ENCODE data around the gene NFIA. TPM values are rescaled to one million over a fixed set of nuclear protein-coding genes. Genes with fewer than 3 reads are reported as not detected.

The NFIA gene
- total RNA-seq, 3 donors from 2014 or later = 54.9 to 87.5 (median 79.6) TPM

GRCh38 chr1:61436491-61437120 is 354.2 kb downstream of the NFIA start:
- H3K27ac ChIP-seq = peak overlapping the region; percentile 26 to 50
- no peak for TF ChIP-seq POLR2AphosphoS5 (IDR thresholded peaks at IDR 0.05)
- TF ChIP-seq POLR2A (IDR thresholded peaks at IDR 0.05) = no peak
- no peak for TF ChIP-seq CTCF (IDR thresholded peaks at IDR 0.05)
- no peaks in the 10 kb centered on the region for H3K27me3 ChIP-seq
- no peaks in the 10 kb centered on the region for H3K36me3 ChIP-seq
- H3K9me3 ChIP-seq = no peaks in the 10 kb centered on the region
- DNase-seq (ENCODE audit: low spot score in 2 of 2) = no peak
- H3K4me1 ChIP-seq = no peaks in the 10 kb centered on the region
- intact Hi-C loops (cut with DNase I; ENCODE audit: low total_unique reads) = no loop called here
- no peak overlapping the region for H3K4me3 ChIP-seq

GRCh38 chr1:61439234-61439633 is 356.9 kb downstream of the NFIA start:
- H3K27me3 ChIP-seq = no peaks in the 10 kb centered on the region
- DNase-seq (ENCODE audit: low spot score in 2 of 2) = no peak
- H3K9me3 ChIP-seq = no peaks in the 10 kb centered on the region
- no peak overlapping the region for H3K27ac ChIP-seq
- intact Hi-C loops (cut with DNase I; ENCODE audit: low total_unique reads) = no loop called here
- H3K4me3 ChIP-seq = no peak overlapping the region
- no peak for TF ChIP-seq POLR2A (IDR thresholded peaks at IDR 0.05)
- TF ChIP-seq POLR2AphosphoS5 (IDR thresholded peaks at IDR 0.05) = no peak
- TF ChIP-seq CTCF (IDR thresholded peaks at IDR 0.05) = no peak
- no peaks in the 10 kb centered on the region for H3K4me1 ChIP-seq
- H3K36me3 ChIP-seq = no peaks in the 10 kb centered on the region

- no peak for DNase-seq (ENCODE audit: low spot score in 2 of 2)
- intact Hi-C loops (cut with DNase I; ENCODE audit: low total_unique reads) = loop anchor here (10.0 kb wide), 1 partner anchor 387 kb away; no protein-coding TSS in a partner anchor
- H3K27me3 ChIP-seq = no peaks in the 10 kb centered on the region
- H3K27ac ChIP-seq = peak overlapping the region in 1 of 2 donors; percentile 79
- no peaks in the 10 kb centered on the region for H3K9me3 ChIP-seq
- H3K4me1 ChIP-seq = peaks cover 11 to 13% of the 10 kb centered on the region in 2 donors
- TF ChIP-seq POLR2AphosphoS5 (IDR thresholded peaks at IDR 0.05) = peak in 1 of 3 donors; percentile 82
- TF ChIP-seq POLR2A (IDR thresholded peaks at IDR 0.05) = no peak
- H3K36me3 ChIP-seq = no peaks in the 10 kb centered on the region
- H3K4me3 ChIP-seq = peak overlapping the region in 1 of 3 donors; percentile 9
These were observed 359.4 kb downstream of the NFIA start for GRCh38 chr1:61441723-61442262.

GRCh38 chr1:61442544-61442943 is 360.2 kb downstream of the NFIA start:
- Histone ChIP-seq H3K36me3 (no peaks in the 10 kb centered on the region), H3K9me3 (no peaks in the 10 kb centered on the region), H3K27ac (no peak overlapping the region), H3K27me3 (no peaks in the 10 kb centered on the region), H3K4me1 (peaks cover 13 to 14% of the 10 kb centered on the region in 2 donors), H3K4me3 (no peak overlapping the region)
- no peak for TF ChIP-seq POLR2AphosphoS5 (IDR thresholded peaks at IDR 0.05)
- TF ChIP-seq CTCF (IDR thresholded peaks at IDR 0.05) = no peak
- no peak for TF ChIP-seq POLR2A (IDR thresholded peaks at IDR 0.05)
- intact Hi-C loops (cut with DNase I; ENCODE audit: low total_unique reads) = loop anchor here (10.0 kb wide), 1 partner anchor 388 kb away; no protein-coding TSS in a partner anchor
- DNase-seq (ENCODE audit: low spot score in 2 of 2) = no peak

GRCh38 chr1:61444288-61444687 is 361.9 kb downstream of the NFIA start:
- intact Hi-C loops (cut with DNase I; ENCODE audit: low total_unique reads) = loop anchor here (10.0 kb wide), 1 partner anchor 389 kb away; no protein-coding TSS in a partner anchor
- TF ChIP-seq CTCF (IDR thresholded peaks at IDR 0.05) (no peak), POLR2A (IDR thresholded peaks at IDR 0.05) (no peak), POLR2AphosphoS5 (IDR thresholded peaks at IDR 0.05) (no peak)
- Histone ChIP-seq H3K36me3 (no peaks in the 10 kb centered on the region), H3K4me3 (no peak overlapping the region), H3K4me1 (peaks cover 13 to 17% of the 10 kb centered on the region in 2 donors), H3K27ac (peak overlapping the region in 1 of 2 donors; percentile 11), H3K27me3 (no peaks in the 10 kb centered on the region), H3K9me3 (no peaks in the 10 kb centered on the region)
- DNase-seq (ENCODE audit: low spot score in 2 of 2) = no peak
